HG02973 (cell line): ENCODE results near the gene OR10R2.
"Not testable (repeated sequence)": the region's sequence is repeated elsewhere in the genome, so short reads cannot be mapped to it uniquely, and the experiment has no call there.

Experiments used
- ATAC-seq: cut with Tn5 transposase; IDR thresholded peaks from one replicate; pipeline ENCODE4 v1.9.1; 2021; ENCODE audit warnings: moderate library complexity; ENCODE audit not compliant: unreplicated experiment

The OR10R2 gene

GRCh38 chr1:158471920-158472319 lies at the start of gene OR10R2:
OR10R2 (plus strand) TSS chr1:158472220; CDS start chr1:158472326, 106 bp downstream.
- ATAC-seq: no peak

GRCh38 chr1:158425027-158425426 lies 47.0 kb upstream of the OR10R2 start:
- no peak for ATAC-seq

- no peak for ATAC-seq
Measured at GRCh38 chr1:158426137-158426536, 45.9 kb upstream of the OR10R2 start, which contains the start of gene OR10K2. OR10K2 (minus strand) TSS chr1:158426237; CDS start chr1:158420866, 5,371 bp downstream.

- not testable (repeated sequence) for ATAC-seq
Measured at GRCh38 chr1:158430163-158430562, 41.9 kb upstream of the OR10R2 start.

GRCh38 chr1:158434741-158435140 lies 37.3 kb upstream of the OR10R2 start:
- ATAC-seq: no peak

GRCh38 chr1:158445376-158445775 lies 26.6 kb upstream of the OR10R2 start:
- ATAC-seq: no peak

- no peak for ATAC-seq
Measured at GRCh38 chr1:158454537-158454936, 17.5 kb upstream of the OR10R2 start.

GRCh38 chr1:158457246-158457645 lies 14.8 kb upstream of the OR10R2 start:
- no peak for ATAC-seq

GRCh38 chr1:158458263-158458662 lies 13.8 kb upstream of the OR10R2 start:
- ATAC-seq: no peak

- no peak for ATAC-seq
Measured at GRCh38 chr1:158461534-158461933, 10.5 kb upstream of the OR10R2 start, which contains the start of gene OR10K1. OR10K1 (plus strand) TSS chr1:158461834; CDS start chr1:158465562, 3,728 bp downstream.

- no peak for ATAC-seq
Measured at GRCh38 chr1:158485455-158485854, 13.4 kb downstream of the OR10R2 start.

- ATAC-seq: no peak
Measured at GRCh38 chr1:158491316-158491715, 19.3 kb downstream of the OR10R2 start.

- ATAC-seq: no peak
Measured at GRCh38 chr1:158493054-158493453, 21.0 kb downstream of the OR10R2 start.

GRCh38 chr1:158494796-158495195 lies 22.8 kb downstream of the OR10R2 start:
- ATAC-seq: no peak

GRCh38 chr1:158496374-158496773 lies 24.4 kb downstream of the OR10R2 start:
- no peak for ATAC-seq

- ATAC-seq: no peak
Measured at GRCh38 chr1:158506369-158506987, 34.5 kb downstream of the OR10R2 start.

- ATAC-seq: no peak
Measured at GRCh38 chr1:158507511-158507910, 35.5 kb downstream of the OR10R2 start.

GRCh38 chr1:158509471-158510156 lies 37.6 kb downstream of the OR10R2 start:
- ATAC-seq: no peak

GRCh38 chr1:158516966-158517365 lies 44.9 kb downstream of the OR10R2 start:
- ATAC-seq: no peak

- no peak for ATAC-seq
Measured at GRCh38 chr1:158520021-158520420, 48.0 kb downstream of the OR10R2 start.

- no peak for ATAC-seq
Measured at GRCh38 chr1:158520955-158521665, 49.1 kb downstream of the OR10R2 start.

- ATAC-seq: no peak
Measured at GRCh38 chr1:158521666-158522058, 49.6 kb downstream of the OR10R2 start.
